GM23338 (cell line): ENCODE measurements around the gene PLET1. TPM values are rescaled to one million over a fixed set of nuclear protein-coding genes. Genes with fewer than 3 reads are reported as not detected.

Source experiments
- ATAC-seq: fragments of 200-7000 bp; cut with Tn5 transposase; 3 replicates; pipeline ENCODE4 v1.9.1; 2020
- DNase-seq: peaks from one replicate; pipeline ENCODE4 v3.0.0-alpha.2; 2015; ENCODE audit warnings: low spot score
- H2AFZ ChIP-seq: fragments of 200-600 bp; sonication (generic); 2 replicates; pipeline ENCODE4 v1.8.0; 2016; ENCODE audit warnings: antibody characterized with exemption, mild to moderate bottlenecking, moderate library complexity
- H3F3A ChIP-seq: fragments of 200-600 bp; sonication (generic); replicated peaks from 2 replicates; pipeline ENCODE4 v1.8.0; 2017; ENCODE audit warnings: antibody characterized with exemption, mixed run types, low read depth
- H3K27ac ChIP-seq: fragments of 200-600 bp; sonication (generic); 2 replicates; pipeline ENCODE4 v1.6.1; 2016; ENCODE audit warnings: low read depth
- H3K27me3 ChIP-seq: fragments of 200-600 bp; sonication (generic); 2 replicates; pipeline ENCODE4 v1.8.0; 2016; ENCODE audit warnings: mild to moderate bottlenecking, mixed run types, moderate library complexity; ENCODE audit not compliant: insufficient read depth
- H3K36me3 ChIP-seq: fragments of 200-600 bp; sonication (generic); 2 replicates; pipeline ENCODE4 v1.8.0; 2016; ENCODE audit warnings: mild to moderate bottlenecking; ENCODE audit not compliant: insufficient read depth
- H3K4me1 ChIP-seq: fragments of 200-600 bp; sonication (generic); 2 replicates; pipeline ENCODE4 v1.8.0; 2016; ENCODE audit warnings: mild to moderate bottlenecking, moderate library complexity; ENCODE audit not compliant: insufficient read depth
- H3K4me2 ChIP-seq: fragments of 200-600 bp; sonication (generic); 2 replicates; pipeline ENCODE4 v1.7.1; 2017; ENCODE audit warnings: mixed run types
- H3K4me3 ChIP-seq: fragments of 200-600 bp; sonication (generic); 2 replicates; pipeline ENCODE4 v1.6.1; 2016; ENCODE audit warnings: mixed run types
- H3K79me2 ChIP-seq: fragments of 200-600 bp; sonication (generic); replicated peaks from 2 replicates; pipeline ENCODE4 v1.8.0; 2017; ENCODE audit warnings: mild to moderate bottlenecking; ENCODE audit not compliant: insufficient read depth
- H3K9me2 ChIP-seq: fragments of 200-600 bp; sonication (generic); 2 replicates; pipeline ENCODE4 v1.8.0; 2017; ENCODE audit not compliant: insufficient read depth
- H4K20me1 ChIP-seq: fragments of 200-600 bp; sonication (generic); replicated peaks from 2 replicates; pipeline ENCODE4 v1.8.0; 2017; ENCODE audit warnings: mild to moderate bottlenecking; ENCODE audit not compliant: insufficient read depth
- H3K27ac Mint-ChIP-seq: 2 replicates; pipeline ENCODE4 v1.8.0; 2020; ENCODE audit warnings: inconsistent platforms, mild to moderate bottlenecking, moderate library complexity, mixed read lengths
- H3K27me3 Mint-ChIP-seq: 3 replicates; pipeline ENCODE4 v1.8.0; 2022; ENCODE audit warnings: low read depth, mild to moderate bottlenecking, moderate library complexity, mixed read lengths, inconsistent platforms; ENCODE audit not compliant: insufficient read depth, poor library complexity
- H3K36me3 Mint-ChIP-seq: 3 replicates; pipeline ENCODE4 v1.8.0; 2021; ENCODE audit warnings: low read depth, mild to moderate bottlenecking, inconsistent platforms, moderate library complexity, mixed read lengths
- H3K4me1 Mint-ChIP-seq: 3 replicates; pipeline ENCODE4 v1.8.0; 2020; ENCODE audit warnings: mild to moderate bottlenecking, inconsistent platforms, mixed read lengths
- H3K4me3 Mint-ChIP-seq: 3 replicates; pipeline ENCODE4 v1.8.0; 2021; ENCODE audit warnings: moderate library complexity, mild to moderate bottlenecking, inconsistent platforms, mixed read lengths
- H3K9me3 Mint-ChIP-seq: 3 replicates; pipeline ENCODE4 v1.8.0; 2020; ENCODE audit warnings: moderate library complexity, mild to moderate bottlenecking, inconsistent platforms, mixed read lengths
- CREB1 ChIP-seq: fragments of 250-450 bp; sonication (Bioruptor Pico); IDR thresholded peaks from 2 replicates; pipeline ENCODE4 v1.5.0; 2020; ENCODE audit warnings: low read depth, mild to moderate bottlenecking, moderate library complexity
- ETS1 ChIP-seq: IDR thresholded peaks from 2 replicates; pipeline ENCODE4 v1.6.1; 2016; ENCODE audit warnings: antibody characterized with exemption
- EZH2 ChIP-seq: fragments of 200-600 bp; sonication (generic); IDR thresholded peaks from one replicate; pipeline ENCODE4 v1.8.0; 2017; ENCODE audit warnings: antibody characterized with exemption, mild to moderate bottlenecking, low read depth; ENCODE audit not compliant: unreplicated experiment
- EZH2phosphoT487 ChIP-seq: fragments of 200-600 bp; sonication (generic); IDR thresholded peaks from one replicate; pipeline ENCODE4 v1.8.1; 2018; ENCODE audit warnings: antibody characterized with exemption; ENCODE audit not compliant: unreplicated experiment
- NANOG ChIP-seq: IDR thresholded peaks from 2 replicates; pipeline ENCODE4 v1.6.1; 2016; ENCODE audit warnings: antibody characterized with exemption, borderline replicate concordance
- ZNF114 ChIP-seq: fragments of 250-450 bp; sonication (Bioruptor Pico); IDR thresholded peaks from 2 replicates; pipeline ENCODE4 v1.5.0; 2020; ENCODE audit warnings: mild to moderate bottlenecking, moderate library complexity
- ZNF462 ChIP-seq: fragments of 250-450 bp; sonication (Bioruptor Pico); IDR thresholded peaks from 2 replicates; pipeline ENCODE4 v1.5.0; 2020; ENCODE audit warnings: mild to moderate bottlenecking, moderate library complexity
- polyA plus RNA-seq: library from polyadenylated mRNA; unstranded; fragments of >200 nt; fragmentation: Nextera tagmentation; extraction: Ambion mirVana; gene quantifications from 2 replicates; pipeline ENCODE4 v1.2.1, GENCODE V29; 2016
- total RNA-seq: library from RNA; depleted of rRNA; stranded (reverse); fragments of >200 nt; shearing (Covaris generic); gene quantifications from 2 replicates; pipeline ENCODE4 v1.2.3, GENCODE V29; 2014

PLET1 gene
- total and polyA plus RNA-seq, 2 experiments from 2014 or later = not detected

- TF ChIP-seq ZNF462 (CRISPR knock-in tag) (no peak), NANOG (no peak), EZH2phosphoT487 (no peak), ETS1 (no peak)
Measured at GRCh38 chr11:112223121-112223520, 37.5 kb downstream of the PLET1 start (continued).

- H3K4me3 Mint-ChIP-seq = no peak overlapping the region
- H4K20me1 ChIP-seq = no peaks in the 10 kb centered on the region
- H3K36me3 Mint-ChIP-seq = no peaks in the 10 kb centered on the region
- peaks cover 4% of the 10 kb centered on the region for H3K4me1 Mint-ChIP-seq
- ATAC-seq (no peak), DNase-seq (no peak)
- H3K9me2 ChIP-seq = no peaks in the 10 kb centered on the region
- H3K27me3 Mint-ChIP-seq = peaks cover 9% of the 10 kb centered on the region
- no peaks in the 10 kb centered on the region; the same call in 1 of the 2 replicates for H3K27me3 ChIP-seq
- H3K4me1 ChIP-seq = peaks cover 3% of the 10 kb centered on the region; the same call in 1 of the 2 replicates
- peaks cover 7% of the 10 kb centered on the region for H3K79me2 ChIP-seq
- no peaks in the 10 kb centered on the region for H3K9me3 Mint-ChIP-seq
- no peaks in the 10 kb centered on the region for H3K36me3 ChIP-seq
- no peak overlapping the region for H3K27ac Mint-ChIP-seq
- no peak overlapping the region for H3K4me3 ChIP-seq
- no peak overlapping the region for H3K4me2 ChIP-seq
- H3K27ac ChIP-seq = no peak overlapping the region
- no peaks in the 10 kb centered on the region for H3F3A ChIP-seq
- H2AFZ ChIP-seq = no peak overlapping the region
- TF ChIP-seq EZH2phosphoT487 (no peak), EZH2 (no peak), ZNF114 (CRISPR knock-in tag) (no peak), CREB1 (no peak), ETS1 (no peak), ZNF462 (CRISPR knock-in tag) (no peak)
Measured at GRCh38 chr11:112222303-112222702, 38.4 kb downstream of the PLET1 start.
